HPDE6-E6E7 (cell line): ENCODE data around the gene UNK.
A peak's percentile ranks its signal among the peaks of the same experiment; 100 is the strongest.

Experiments used
- DNase-seq: peaks from one replicate; pipeline ENCODE4 v3.0.0; 2011; ENCODE audit warnings: missing footprints; ENCODE audit errors: extremely low spot score

The UNK gene

GRCh38 chr17:75820094-75821080 lies 35.8 kb downstream of the UNK start:
- DNase-seq = no peak

- no peak for DNase-seq
These were observed 36.9 kb downstream of the UNK start for GRCh38 chr17:75821552-75821951.

- no peak for DNase-seq
These were observed 37.7 kb downstream of the UNK start for GRCh38 chr17:75822119-75822799.

- DNase-seq = no peak
These were observed 38.2 kb downstream of the UNK start for GRCh38 chr17:75822800-75823166.

- DNase-seq = no peak
These were observed 38.8 kb downstream of the UNK start for GRCh38 chr17:75823257-75824041.

- DNase-seq = no peak
These were observed 39.5 kb downstream of the UNK start for GRCh38 chr17:75824050-75824552.

- no peak for DNase-seq
These were observed 40.1 kb downstream of the UNK start for GRCh38 chr17:75824666-75825065.

GRCh38 chr17:75825149-75825552 lies 40.5 kb downstream of the UNK start:
- no peak for DNase-seq

GRCh38 chr17:75825748-75826370 lies 41.3 kb downstream of the UNK start:
- no peak for DNase-seq

- no peak for DNase-seq
These were observed 42.1 kb downstream of the UNK start for GRCh38 chr17:75826561-75827307.

GRCh38 chr17:75827308-75828075 lies 42.9 kb downstream of the UNK start:
- DNase-seq = peak; percentile 60

GRCh38 chr17:75828076-75828400 lies 43.4 kb downstream of the UNK start:
- no peak for DNase-seq

GRCh38 chr17:75828741-75829140 lies 44.1 kb downstream of the UNK start:
- no peak for DNase-seq

GRCh38 chr17:75829747-75830146 lies 45.1 kb downstream of the UNK start:
- DNase-seq = no peak

GRCh38 chr17:75830164-75831031 lies 45.8 kb downstream of the UNK start:
- DNase-seq = no peak

GRCh38 chr17:75831032-75831571 lies 46.5 kb downstream of the UNK start:
- DNase-seq = no peak

GRCh38 chr17:75832164-75832651 lies 47.6 kb downstream of the UNK start:
- DNase-seq = no peak

- DNase-seq = no peak
These were observed 48.2 kb downstream of the UNK start for GRCh38 chr17:75832652-75833400.
